CD14-positive monocyte (primary cell): Measurements from ENCODE around the gene CCDC142. TPM values are rescaled to one million over a fixed set of nuclear protein-coding genes. Genes with fewer than 3 reads are reported as not detected.

Experiments used
- DNase-seq, 3 donors: peaks; one replicate each; pipeline ENCODE4 v3.0.0-alpha.2; 2011 to 2022
- H2AFZ ChIP-seq: 2 replicates; pipeline ENCODE4 v1.6.0; 2012; ENCODE audit warnings: mild to moderate bottlenecking, low read depth, low read length, inconsistent platforms; ENCODE audit not compliant: insufficient read depth, poor library complexity, severe bottlenecking
- H3K27ac ChIP-seq, 2 donors: 1 replicate in 1 of 2; 2 replicates in 1 of 2; pipeline ENCODE4 v1.5.1; 2012 to 2013; ENCODE audit warnings: low read length in 2 of 2, control low read depth in 1 of 2, inconsistent platforms in 1 of 2, low read depth in 1 of 2, mild to moderate bottlenecking in 1 of 2
- H3K27me3 ChIP-seq, 2 donors: one replicate each; pipeline versions ENCODE4 v1.6.0 to v1.6.1; 2011 to 2013; ENCODE audit warnings: low read length in 2 of 2; ENCODE audit not compliant: control insufficient read depth in 2 of 2, insufficient read depth in 2 of 2
- H3K36me3 ChIP-seq, 2 donors: replicated peaks in 1 of 2; 1 replicate in 1 of 2; 2 replicates in 1 of 2; pipeline versions ENCODE4 v1.5.1 to v1.6.1; 2012 to 2013; ENCODE audit warnings: low read length in 2 of 2, control low read depth in 1 of 2, inconsistent platforms in 1 of 2, mild to moderate bottlenecking in 1 of 2; ENCODE audit not compliant: insufficient read depth in 2 of 2, control insufficient read depth in 1 of 2
- H3K4me1 ChIP-seq, 2 donors: 1 replicate in 1 of 2; 2 replicates in 1 of 2; pipeline versions ENCODE4 v1.5.1 to v1.6.1; 2012 to 2013; ENCODE audit warnings: low read length in 2 of 2, control low read depth in 1 of 2, inconsistent platforms in 1 of 2, mild to moderate bottlenecking in 1 of 2, moderate library complexity in 1 of 2; ENCODE audit not compliant: insufficient read depth in 2 of 2, control insufficient read depth in 1 of 2
- H3K4me2 ChIP-seq: replicated peaks from 2 replicates; pipeline ENCODE3; 2012; ENCODE audit warnings: low read length, moderate library complexity, mild to moderate bottlenecking; ENCODE audit not compliant: poor library complexity, severe bottlenecking; ENCODE audit errors: extremely low read depth
- H3K4me3 ChIP-seq, 3 experiments: fragments of 200-600 bp in 1 of 3; sonication (generic) in 1 of 3; replicated peaks in 1 of 3; 1 replicate in 2 of 3; 2 replicates in 1 of 3; pipeline ENCODE4 v1.5.1; 2011 to 2013; ENCODE audit warnings: low read length in 3 of 3, mild to moderate bottlenecking in 3 of 3, control low read depth in 2 of 3, low read depth in 2 of 3, inconsistent platforms in 1 of 3, moderate library complexity in 1 of 3
- H3K79me2 ChIP-seq: 2 replicates; pipeline ENCODE4 v1.6.0; 2012; ENCODE audit warnings: mild to moderate bottlenecking, control low read depth, inconsistent platforms, low read length, moderate library complexity; ENCODE audit not compliant: insufficient read depth
- H3K9ac ChIP-seq: 2 replicates; pipeline ENCODE4 v1.6.0; 2017; ENCODE audit warnings: low read length, mild to moderate bottlenecking; ENCODE audit not compliant: insufficient read depth, poor library complexity, severe bottlenecking
- H3K9me3 ChIP-seq, 2 donors: replicated peaks in 1 of 2; 1 replicate in 1 of 2; 2 replicates in 1 of 2; pipeline versions ENCODE4 v1.5.1 to v1.6.1; 2012 to 2013; ENCODE audit warnings: low read length in 2 of 2, control low read depth in 1 of 2; ENCODE audit not compliant: control insufficient read depth in 1 of 2, insufficient read depth in 1 of 2
- H4K20me1 ChIP-seq: 2 replicates; pipeline ENCODE4 v1.6.0; 2012; ENCODE audit warnings: mild to moderate bottlenecking, low read length, control low read depth, moderate library complexity; ENCODE audit not compliant: insufficient read depth
- H3K27ac Mint-ChIP-seq, 7 donors: one replicate each; pipeline ENCODE4 v1.8.0; 2020; ENCODE audit warnings: mild to moderate bottlenecking in 7 of 7, mixed read lengths in 7 of 7, moderate library complexity in 6 of 7, inconsistent platforms in 2 of 7
- H3K27me3 Mint-ChIP-seq, 3 donors: one replicate each; pipeline ENCODE4 v1.8.0; 2021 to 2022; ENCODE audit warnings: low read depth in 3 of 3, mild to moderate bottlenecking in 3 of 3, mixed read lengths in 3 of 3, moderate library complexity in 3 of 3, inconsistent platforms in 1 of 3
- H3K36me3 Mint-ChIP-seq, 2 donors: one replicate each; pipeline ENCODE4 v1.8.0; 2020; ENCODE audit warnings: mixed read lengths in 2 of 2, inconsistent platforms in 1 of 2, mild to moderate bottlenecking in 1 of 2
- H3K4me1 Mint-ChIP-seq: one replicate; pipeline ENCODE4 v1.8.0; 2020; ENCODE audit warnings: mild to moderate bottlenecking, mixed read lengths
- H3K4me3 Mint-ChIP-seq, 2 donors: one replicate each; pipeline ENCODE4 v1.8.0; 2020; ENCODE audit warnings: mild to moderate bottlenecking in 2 of 2, mixed read lengths in 2 of 2, moderate library complexity in 1 of 2
- H3K9me3 Mint-ChIP-seq, 7 donors: one replicate each; pipeline ENCODE4 v1.8.0; 2020 to 2022; ENCODE audit warnings: mixed read lengths in 7 of 7, mild to moderate bottlenecking in 6 of 7, moderate library complexity in 6 of 7, inconsistent platforms in 2 of 7
- CTCF ChIP-seq: fragments of 200-600 bp; IDR thresholded peaks from one replicate; pipeline ENCODE4 v1.8.0; 2022; ENCODE audit warnings: antibody characterized with exemption, mild to moderate bottlenecking
- WGBS: methylation state at CpG from one replicate; pipeline ENCODE4 v1.1.5; 2013; ENCODE audit warnings: missing lambda C conversion rate; ENCODE audit not compliant: insufficient coverage; 5-methylcytosine and 5-hydroxymethylcytosine counted together
- intact Hi-C, 2 donors: fragments of 100-400 bp; cut with micrococcal nuclease; formaldehyde crosslinking; loops; one replicate each; pipeline versions ENCODE4 v1.15.0 to v1.15.1; 2023
- polyA plus RNA-seq, 3 donors: library from polyadenylated mRNA; depleted of rRNA in 1 of 3; unstranded in 2 of 3; stranded (reverse) in 1 of 3; fragments of 300-500 nt in 2 of 3; fragments of >200 nt in 1 of 3; fragmentation: Illumina TruSeq in 2 of 3; gene quantifications; 1 replicate in 2 of 3; 2 replicates in 1 of 3; pipeline ENCODE4 v1.2.3, GENCODE V29; 2012 to 2021

CCDC142 gene
- polyA plus RNA-seq, 3 donors: 2.2 to 15.8 (median 3.7) TPM

- peaks cover 0 to 19% of the 10 kb centered on the region in 2 donors for H3K9me3 ChIP-seq
- peak within 1 kb of the TSS; percentile 75 for H3K4me2 ChIP-seq
- no peak for DNase-seq
- H3K27ac ChIP-seq: no peak within 1 kb of the TSS
- Mint-ChIP-seq H3K4me3 (peak within 1 kb of the TSS; percentile 69 to 92), H3K4me1 (peaks cover 34% of the 10 kb centered on the region), H3K36me3 (peaks cover 4 to 5% of the 10 kb centered on the region in 2 donors), H3K27me3 (peaks cover 42 to 69% (median 52%) of the 10 kb centered on the region in 3 donors), H3K9me3 (peaks cover 0 to 9% (median 6%) of the 10 kb centered on the region in 7 donors), H3K27ac (no peak within 1 kb of the TSS)
- H3K36me3 ChIP-seq: no peaks in the 10 kb centered on the region
- H3K9ac ChIP-seq: peak within 1 kb of the TSS; percentile 29
- WGBS: 9% methylated on average over 66 of the region's 75 CpGs
- H4K20me1 ChIP-seq: no peaks in the 10 kb centered on the region
- intact Hi-C loops: no loop called here
- peak within 1 kb of the TSS; percentile 79 for H2AFZ ChIP-seq
- peak within 1 kb of the TSS in 1 of 3 experiments; percentile 69 for H3K4me3 ChIP-seq
- H3K27me3 ChIP-seq: peaks cover 28 to 59% of the 10 kb centered on the region in 2 donors
- H3K4me1 ChIP-seq: peaks cover 30 to 33% of the 10 kb centered on the region in 2 donors
- no peak for TF ChIP-seq CTCF
- H3K79me2 ChIP-seq: no peaks in the 10 kb centered on the region
Measured at GRCh38 chr2:74441690-74442482, 40.9 kb downstream of the CCDC142 start, which contains the start of gene RTKN. RTKN (minus strand) TSS chr2:74441937; CDS start chr2:74441816, 121 bp downstream.

- TF ChIP-seq CTCF: no peak
- 49% methylated on average over 33 of the region's 33 CpGs for WGBS
- Histone ChIP-seq H3K27me3 (peaks cover 28 to 59% of the 10 kb centered on the region in 2 donors), H2AFZ (peak overlapping the region; percentile 79), H3K27ac (no peak overlapping the region), H3K4me1 (peaks cover 32 to 33% of the 10 kb centered on the region in 2 donors), H3K4me2 (peak overlapping the region; percentile 75), H3K4me3 (peak overlapping the region in 1 of 3 experiments; percentile 69), H4K20me1 (no peaks in the 10 kb centered on the region), H3K9ac (no peak overlapping the region), H3K79me2 (no peaks in the 10 kb centered on the region), H3K9me3 (peaks cover 0 to 19% of the 10 kb centered on the region in 2 donors), H3K36me3 (no peaks in the 10 kb centered on the region)
- Mint-ChIP-seq H3K9me3 (peaks cover 0 to 9% (median 6%) of the 10 kb centered on the region in 7 donors), H3K27me3 (peaks cover 39 to 65% (median 51%) of the 10 kb centered on the region in 3 donors), H3K4me3 (peak overlapping the region; percentile 69 to 92), H3K36me3 (peaks cover 4 to 5% of the 10 kb centered on the region in 2 donors), H3K27ac (no peak overlapping the region), H3K4me1 (peaks cover 36% of the 10 kb centered on the region)
- no peak for DNase-seq
- intact Hi-C loops: no loop called here
Measured at GRCh38 chr2:74441170-74441689, 41.6 kb downstream of the CCDC142 start.
